ENCODE results near the gene TSPAN12. TPM values are rescaled to one million over a fixed set of nuclear protein-coding genes. Genes with fewer than 3 reads are reported as not detected.
A peak's percentile ranks its signal among the peaks of the same experiment; 100 is the strongest.

Gene TSPAN12
- total and polyA plus RNA-seq, 2 donors (not counting 1 experiment from before 2014, with no cell fraction given): 1.7 to 2.7 TPM

GRCh38 chr7:120856621-120857352, 1.2 kb downstream of the TSPAN12 start:
- Histone ChIP-seq H3K4me3 (replicated peaks in 1 of 4; ENCODE audit: control extremely low read depth in 1 of 4, insufficient read depth in 1 of 4, low read depth in 3 of 4, low read length in 4 of 4) (peak overlapping the region; percentile 49 to 79 (median 68)), H3K9me3 (ENCODE audit: control insufficient read depth, insufficient read depth, low read depth, low read length) (no peaks in the 10 kb centered on the region), H2AFZ (ENCODE audit: low read length) (peak overlapping the region; percentile 76), H4K20me1 (ENCODE audit: control insufficient read depth, extremely low read depth, insufficient read depth, low read length) (no peaks in the 10 kb centered on the region), H3K4me1 (ENCODE audit: control insufficient read depth, extremely low read depth, insufficient read depth, low read length) (no peaks in the 10 kb centered on the region), H3K4me2 (ENCODE audit: extremely low read depth, insufficient read depth, low read length) (peak overlapping the region; percentile 89), H3K36me3 (ENCODE audit: control insufficient read depth, insufficient read depth, low read length) (no peaks in the 10 kb centered on the region), H3K9ac (ENCODE audit: insufficient read depth, low read length) (no peak overlapping the region), H3K79me2 (ENCODE audit: control insufficient read depth, insufficient read depth, low read length) (no peaks in the 10 kb centered on the region), H3K27ac (ENCODE audit: insufficient read depth, low read length) (no peak overlapping the region), H3K27me3 (ENCODE audit: control insufficient read depth, insufficient read depth, low read length) (no peaks in the 10 kb centered on the region)
- no peak for TF ChIP-seq EZH2 (IDR thresholded peaks at IDR 0.05; ENCODE audit: low read length, missing control alignments)
- TF ChIP-seq CTCF (conservative IDR thresholded peaks at IDR 0.05 in 1 of 2, IDR thresholded peaks at IDR 0.05 in 1 of 2; ENCODE audit: low read depth in 1 of 2, low read length in 2 of 2): peak in 1 of 2 donors; percentile 8
- peak; percentile 9 to 21 for DNase-seq (ENCODE audit: low read depth in 2 of 2)

GRCh38 chr7:120856198-120856597, 1.7 kb downstream of the TSPAN12 start:
- Histone ChIP-seq H3K4me2 (ENCODE audit: extremely low read depth, insufficient read depth, low read length) (no peak overlapping the region), H2AFZ (ENCODE audit: low read length) (no peak overlapping the region), H3K27ac (ENCODE audit: insufficient read depth, low read length) (no peak overlapping the region), H3K4me1 (ENCODE audit: control insufficient read depth, extremely low read depth, insufficient read depth, low read length) (no peaks in the 10 kb centered on the region), H3K9ac (ENCODE audit: insufficient read depth, low read length) (no peak overlapping the region), H3K4me3 (replicated peaks in 1 of 4; ENCODE audit: control extremely low read depth in 1 of 4, insufficient read depth in 1 of 4, low read depth in 3 of 4, low read length in 4 of 4) (peak overlapping the region in 1 of 4 experiments; percentile 79), H3K36me3 (ENCODE audit: control insufficient read depth, insufficient read depth, low read length) (no peaks in the 10 kb centered on the region), H4K20me1 (ENCODE audit: control insufficient read depth, extremely low read depth, insufficient read depth, low read length) (no peaks in the 10 kb centered on the region), H3K9me3 (ENCODE audit: control insufficient read depth, insufficient read depth, low read depth, low read length) (no peaks in the 10 kb centered on the region), H3K79me2 (ENCODE audit: control insufficient read depth, insufficient read depth, low read length) (no peaks in the 10 kb centered on the region), H3K27me3 (ENCODE audit: control insufficient read depth, insufficient read depth, low read length) (no peaks in the 10 kb centered on the region)
- no peak for TF ChIP-seq CTCF (conservative IDR thresholded peaks at IDR 0.05 in 1 of 2, IDR thresholded peaks at IDR 0.05 in 1 of 2; ENCODE audit: low read depth in 1 of 2, low read length in 2 of 2)
- TF ChIP-seq EZH2 (IDR thresholded peaks at IDR 0.05; ENCODE audit: low read length, missing control alignments): no peak
- no peak for DNase-seq (ENCODE audit: low read depth in 2 of 2)

- Histone ChIP-seq H3K4me2 (ENCODE audit: extremely low read depth, insufficient read depth, low read length) (no peak overlapping the region), H4K20me1 (ENCODE audit: control insufficient read depth, extremely low read depth, insufficient read depth, low read length) (no peaks in the 10 kb centered on the region), H3K27me3 (ENCODE audit: control insufficient read depth, insufficient read depth, low read length) (no peaks in the 10 kb centered on the region), H3K4me3 (replicated peaks in 1 of 4; ENCODE audit: control extremely low read depth in 1 of 4, insufficient read depth in 1 of 4, low read depth in 3 of 4, low read length in 4 of 4) (no peak overlapping the region), H3K79me2 (ENCODE audit: control insufficient read depth, insufficient read depth, low read length) (no peaks in the 10 kb centered on the region), H3K4me1 (ENCODE audit: control insufficient read depth, extremely low read depth, insufficient read depth, low read length) (no peaks in the 10 kb centered on the region), H2AFZ (ENCODE audit: low read length) (no peak overlapping the region), H3K27ac (ENCODE audit: insufficient read depth, low read length) (no peak overlapping the region), H3K9me3 (ENCODE audit: control insufficient read depth, insufficient read depth, low read depth, low read length) (no peaks in the 10 kb centered on the region), H3K9ac (ENCODE audit: insufficient read depth, low read length) (no peak overlapping the region), H3K36me3 (ENCODE audit: control insufficient read depth, insufficient read depth, low read length) (no peaks in the 10 kb centered on the region)
- no peak for TF ChIP-seq CTCF (conservative IDR thresholded peaks at IDR 0.05 in 1 of 2, IDR thresholded peaks at IDR 0.05 in 1 of 2; ENCODE audit: low read depth in 1 of 2, low read length in 2 of 2)
- no peak for TF ChIP-seq EZH2 (IDR thresholded peaks at IDR 0.05; ENCODE audit: low read length, missing control alignments)
- no peak for DNase-seq (ENCODE audit: low read depth in 2 of 2)
Observed at GRCh38 chr7:120852700-120853099, 5.2 kb downstream of the TSPAN12 start.
